ENCODE data around the gene PALM3.
A peak's percentile ranks its signal among the peaks of the same experiment; 100 is the strongest.

Gene PALM3

GRCh38 chr19:14066134-14066533 is 4.3 kb upstream of the PALM3 start:
- H3K4me1 Mint-ChIP-seq, result peaks cover 4% of the 10 kb centered on the region
- TF ChIP-seq CTCF (IDR thresholded peaks at IDR 0.05), result no peak
- no peaks in the 10 kb centered on the region for H3K9me3 Mint-ChIP-seq
- no peak overlapping the region for H3K27ac Mint-ChIP-seq
- H3K27me3 Mint-ChIP-seq (ENCODE audit: low read depth, poor library complexity), result peaks cover 56% of the 10 kb centered on the region
- no peak overlapping the region for H3K4me3 Mint-ChIP-seq
- no peaks in the 10 kb centered on the region for H3K36me3 Mint-ChIP-seq (ENCODE audit: low read depth)
- no peak for DNase-seq

GRCh38 chr19:14063105-14063504 is 1.2 kb upstream of the PALM3 start:
- DNase-seq, result no peak
- TF ChIP-seq CTCF (IDR thresholded peaks at IDR 0.05), result no peak
- Mint-ChIP-seq H3K9me3 (no peaks in the 10 kb centered on the region), H3K4me3 (no peak overlapping the region), H3K4me1 (peaks cover 18% of the 10 kb centered on the region), H3K27ac (no peak overlapping the region), H3K27me3 (ENCODE audit: low read depth, poor library complexity) (peaks cover 71% of the 10 kb centered on the region), H3K36me3 (ENCODE audit: low read depth) (no peaks in the 10 kb centered on the region)

GRCh38 chr19:14062558-14062855 is 631 bp upstream of the PALM3 start:
- no peak for DNase-seq
- no peak overlapping the region for H3K27ac Mint-ChIP-seq
- peaks cover 73% of the 10 kb centered on the region for H3K27me3 Mint-ChIP-seq (ENCODE audit: low read depth, poor library complexity)
- peaks cover 18% of the 10 kb centered on the region for H3K4me1 Mint-ChIP-seq
- H3K4me3 Mint-ChIP-seq, result no peak overlapping the region
- no peaks in the 10 kb centered on the region for H3K36me3 Mint-ChIP-seq (ENCODE audit: low read depth)
- no peaks in the 10 kb centered on the region for H3K9me3 Mint-ChIP-seq
- TF ChIP-seq CTCF (IDR thresholded peaks at IDR 0.05), result no peak

GRCh38 chr19:14061081-14061749 is 661 bp downstream of the PALM3 start:
- Mint-ChIP-seq H3K4me1 (peaks cover 18% of the 10 kb centered on the region), H3K27ac (no peak overlapping the region)

GRCh38 chr19:14059652-14060155 is 2.2 kb downstream of the PALM3 start:
- Mint-ChIP-seq H3K36me3 (ENCODE audit: low read depth) (no peaks in the 10 kb centered on the region), H3K9me3 (no peaks in the 10 kb centered on the region), H3K4me3 (no peak overlapping the region), H3K4me1 (peaks cover 18% of the 10 kb centered on the region), H3K27me3 (ENCODE audit: low read depth, poor library complexity) (peaks cover 85% of the 10 kb centered on the region), H3K27ac (no peak overlapping the region)
- no peak for DNase-seq
- no peak for TF ChIP-seq CTCF (IDR thresholded peaks at IDR 0.05)

More at GRCh38 chr19:14061081-14061749, 661 bp downstream of the PALM3 start:
- H3K9me3 Mint-ChIP-seq, result no peaks in the 10 kb centered on the region
- TF ChIP-seq CTCF (IDR thresholded peaks at IDR 0.05), result no peak
- no peak overlapping the region for H3K4me3 Mint-ChIP-seq
- no peaks in the 10 kb centered on the region for H3K36me3 Mint-ChIP-seq (ENCODE audit: low read depth)
- H3K27me3 Mint-ChIP-seq (ENCODE audit: low read depth, poor library complexity), result peaks cover 78% of the 10 kb centered on the region
- no peak for DNase-seq

- H3K9me3 Mint-ChIP-seq, result no peaks in the 10 kb centered on the region
- peaks cover 18% of the 10 kb centered on the region for H3K4me1 Mint-ChIP-seq
- peaks cover 91% of the 10 kb centered on the region for H3K27me3 Mint-ChIP-seq (ENCODE audit: low read depth, poor library complexity)
- peak; percentile 58 for DNase-seq
- H3K27ac Mint-ChIP-seq, result no peak overlapping the region
- peak; percentile 61 for TF ChIP-seq CTCF (IDR thresholded peaks at IDR 0.05)
- H3K36me3 Mint-ChIP-seq (ENCODE audit: low read depth), result no peaks in the 10 kb centered on the region
- peak overlapping the region; percentile 36 for H3K4me3 Mint-ChIP-seq
Observed at GRCh38 chr19:14059093-14059480, 2.8 kb downstream of the PALM3 start.

All from nephron progenitor cell (in vitro differentiated cells).